B cell (primary cell): ENCODE data around the gene SLC18B1. TPM values are rescaled to one million over a fixed set of nuclear protein-coding genes. Genes with fewer than 3 reads are reported as not detected.

Source experiments
- ATAC-seq: fragments of 200-7000 bp; cut with Tn5 transposase; one replicate; pipeline ENCODE4 v1.10.0; 2021; ENCODE audit warnings: low read depth, mild to moderate bottlenecking, moderate number of reproducible peaks, moderate library complexity
- CTCF ChIA-PET: fragments of 350-600 bp; sonication (Branson Sonifier 250); formaldehyde crosslinking; loops from one replicate; lab custom pipeline; 2021; ENCODE audit warnings: antibody characterized with exemption, inconsistent platforms; lab: Charles Lee
- POLR2A ChIA-PET: fragments of 350-600 bp; sonication (Branson Sonifier 250); formaldehyde crosslinking; loops from one replicate; lab custom pipeline; 2021; ENCODE audit warnings: antibody characterized with exemption; lab: Charles Lee
- DNase-seq: peaks from one replicate; pipeline ENCODE4 v3.0.0; 2013
- H2AFZ ChIP-seq: 2 replicates; pipeline ENCODE4 v1.6.1; 2012; ENCODE audit warnings: mild to moderate bottlenecking, low read depth, low read length; ENCODE audit not compliant: insufficient read depth, poor library complexity, severe bottlenecking
- H3K27ac ChIP-seq, 2 donors: 1 replicate in 1 of 2; 2 replicates in 1 of 2; pipeline ENCODE4 v1.5.1; 2012 to 2013; ENCODE audit warnings: low read length in 2 of 2, mild to moderate bottlenecking in 2 of 2, moderate library complexity in 1 of 2
- H3K27me3 ChIP-seq, 4 experiments: fragments of 200-600 bp in 1 of 4; sonication (generic) in 1 of 4; replicated peaks in 1 of 4; 1 replicate in 2 of 4; 2 replicates in 2 of 4; pipeline versions ENCODE4 v1.6.1 to v1.7.0; 2013 to 2016; ENCODE audit warnings: low read length in 3 of 4, mild to moderate bottlenecking in 2 of 4, mixed read lengths in 1 of 4, moderate library complexity in 1 of 4; ENCODE audit not compliant: insufficient read depth in 4 of 4, control insufficient read depth in 3 of 4; ENCODE audit errors: control extremely low read depth in 1 of 4
- H3K36me3 ChIP-seq, 2 experiments: replicated peaks in 1 of 2; 1 replicate in 1 of 2; 2 replicates in 1 of 2; pipeline versions ENCODE4 v1.6.1 to v1.7.1; 2013; ENCODE audit warnings: low read length in 1 of 2; ENCODE audit not compliant: insufficient read depth in 2 of 2, control insufficient read depth in 1 of 2; ENCODE audit errors: control extremely low read depth in 1 of 2, extremely low read depth in 1 of 2
- H3K4me1 ChIP-seq, 2 donors: fragments of 200-600 bp in 1 of 2; sonication (generic) in 1 of 2; 1 replicate in 1 of 2; 2 replicates in 1 of 2; pipeline versions ENCODE4 v1.5.1 to v1.6.1; 2013 to 2017; ENCODE audit warnings: low read length in 2 of 2; ENCODE audit not compliant: control insufficient read depth in 2 of 2, insufficient read depth in 2 of 2
- H3K4me2 ChIP-seq: replicated peaks from 2 replicates; pipeline ENCODE3; 2012; ENCODE audit warnings: mild to moderate bottlenecking, low read depth, low read length; ENCODE audit not compliant: poor library complexity, severe bottlenecking
- H3K4me3 ChIP-seq, 5 experiments: fragments of 200-600 bp in 1 of 5; sonication (generic) in 1 of 5; 1 replicate in 3 of 5; 2 replicates in 2 of 5; pipeline versions ENCODE4 v1.5.1 to v1.7.0; 2011 to 2016; ENCODE audit warnings: low read length in 4 of 5, mild to moderate bottlenecking in 4 of 5, low read depth in 2 of 5, control low read depth in 1 of 5, moderate library complexity in 1 of 5; ENCODE audit not compliant: insufficient read depth in 1 of 5; ENCODE audit errors: control extremely low read depth in 1 of 5, extremely low read depth in 1 of 5
- H3K79me2 ChIP-seq: fragments of 200-600 bp; sonication (generic); one replicate; pipeline ENCODE4 v1.6.0; 2016; ENCODE audit warnings: low read length; ENCODE audit not compliant: control insufficient read depth, insufficient read depth
- H3K9ac ChIP-seq: fragments of 200-600 bp; sonication (generic); 2 replicates; pipeline ENCODE4 v1.6.1; 2017; ENCODE audit warnings: mild to moderate bottlenecking, low read length, moderate library complexity
- H3K9me3 ChIP-seq, 3 donors: one replicate each; pipeline versions ENCODE4 v1.6.1 to v1.7.1; 2013; ENCODE audit warnings: low read length in 2 of 3; ENCODE audit not compliant: control insufficient read depth in 2 of 3, insufficient read depth in 1 of 3; ENCODE audit errors: control extremely low read depth in 1 of 3
- H4K20me1 ChIP-seq: 2 replicates; pipeline ENCODE4 v1.6.0; 2012; ENCODE audit warnings: mild to moderate bottlenecking, low read length; ENCODE audit not compliant: insufficient read depth, control insufficient read depth, poor library complexity, severe bottlenecking
- H3K27ac Mint-ChIP-seq: one replicate; pipeline ENCODE4 v1.8.0; 2021; ENCODE audit warnings: mixed read lengths
- H3K27me3 Mint-ChIP-seq: one replicate; pipeline ENCODE4 v1.8.0; 2021; ENCODE audit warnings: mixed read lengths
- H3K4me1 Mint-ChIP-seq: one replicate; pipeline ENCODE4 v1.8.0; 2021; ENCODE audit warnings: mixed read lengths
- H3K4me3 Mint-ChIP-seq: one replicate; pipeline ENCODE4 v1.8.0; 2021; ENCODE audit warnings: mixed read lengths
- H3K9me3 Mint-ChIP-seq: one replicate; pipeline ENCODE4 v1.8.0; 2022; ENCODE audit warnings: mixed read lengths; ENCODE audit not compliant: insufficient read depth
- EZH2 ChIP-seq: IDR thresholded peaks from 2 replicates; pipeline ENCODE4 v1.6.1; 2012; ENCODE audit warnings: borderline replicate concordance, low read depth, mild to moderate bottlenecking, moderate library complexity, low read length; ENCODE audit not compliant: insufficient read depth, poor library complexity, severe bottlenecking
- WGBS: methylation state at CpG from one replicate; pipeline ENCODE4 v1.1.5; 2013; ENCODE audit warnings: missing lambda C conversion rate; ENCODE audit not compliant: insufficient coverage; 5-methylcytosine and 5-hydroxymethylcytosine counted together
- intact Hi-C: fragments of 100-400 bp; cut with micrococcal nuclease; formaldehyde crosslinking; loops from one replicate; pipeline ENCODE4 v1.10.0; 2022
- polyA plus RNA-seq: library from polyadenylated mRNA; depleted of rRNA; stranded (reverse); fragments of >200 nt; gene quantifications from 2 replicates; pipeline ENCODE4 v1.2.3, GENCODE V29; 2012
- total RNA-seq, 2 donors: library from RNA; stranded (reverse); fragments of 120-200 nt in 1 of 2; gene quantifications; 1 replicate in 1 of 2; 2 replicates in 1 of 2; pipeline versions ENCODE4 v1.2.3 to v1.2.4, GENCODE V29; 2013 to 2022
- TF ChIP-seq, protein P1 (sequence below): fragments of 200-600 bp; IDR thresholded peaks from one replicate; pipeline ENCODE4 v1.8.0; 2022; ENCODE audit warnings: antibody characterized with exemption, mild to moderate bottlenecking

The SLC18B1 gene
- total and polyA plus RNA-seq, 2 donors (not counting 1 experiment from before 2014, with no cell fraction given): 9.6 to 21.4 TPM

DNA sequence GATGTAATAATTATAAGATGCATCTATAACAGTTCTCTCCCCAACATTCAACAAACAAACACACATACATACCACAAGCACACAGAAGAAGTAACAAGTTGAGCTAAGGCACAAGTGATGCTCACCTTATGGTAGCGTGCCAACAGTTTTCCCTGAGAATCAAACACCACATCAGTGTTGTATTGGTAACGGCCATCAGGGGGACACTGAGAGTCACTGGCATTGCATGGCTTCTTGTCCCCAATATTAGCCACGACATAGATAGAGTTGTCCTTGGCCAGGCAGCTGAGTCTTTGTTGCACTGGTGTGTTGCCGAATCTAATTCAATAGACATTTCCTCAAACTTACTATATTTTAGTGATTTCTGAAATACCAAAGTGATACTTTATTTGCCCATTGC is 69.8 kb downstream of the SLC18B1 start:
- no peaks in the 10 kb centered on the region for H3K79me2 ChIP-seq
- H4K20me1 ChIP-seq: no peaks in the 10 kb centered on the region
- DNase-seq (no peak), ATAC-seq (no peak)
- no peak overlapping the region for H3K4me2 ChIP-seq
- H3K9me3 ChIP-seq: no peaks in the 10 kb centered on the region
- WGBS: 94% methylated on average over 3 of the region's 4 CpGs
- H3K36me3 ChIP-seq: no peaks in the 10 kb centered on the region
- H3K4me3 Mint-ChIP-seq: no peak overlapping the region
- H3K4me1 Mint-ChIP-seq: peaks cover 11% of the 10 kb centered on the region
- ChIA-PET POLR2A (no interaction called here), CTCF (interaction anchor here (1.0 to 1.6 kb wide), 5 partner anchors 12 to 58 kb away, joined by 3 to 6 read pairs (median 3); no protein-coding TSS in a partner anchor)
- H3K9me3 Mint-ChIP-seq: no peaks in the 10 kb centered on the region
- no peak overlapping the region for H3K4me3 ChIP-seq
- no peak overlapping the region for H3K27ac Mint-ChIP-seq
- peaks cover 2 to 5% of the 10 kb centered on the region in 2 donors for H3K4me1 ChIP-seq
- H3K27ac ChIP-seq: no peak overlapping the region
- H2AFZ ChIP-seq: no peak overlapping the region
- no peak overlapping the region for H3K9ac ChIP-seq
- no peak for TF ChIP-seq EZH2
- TF ChIP-seq, protein P1, sequence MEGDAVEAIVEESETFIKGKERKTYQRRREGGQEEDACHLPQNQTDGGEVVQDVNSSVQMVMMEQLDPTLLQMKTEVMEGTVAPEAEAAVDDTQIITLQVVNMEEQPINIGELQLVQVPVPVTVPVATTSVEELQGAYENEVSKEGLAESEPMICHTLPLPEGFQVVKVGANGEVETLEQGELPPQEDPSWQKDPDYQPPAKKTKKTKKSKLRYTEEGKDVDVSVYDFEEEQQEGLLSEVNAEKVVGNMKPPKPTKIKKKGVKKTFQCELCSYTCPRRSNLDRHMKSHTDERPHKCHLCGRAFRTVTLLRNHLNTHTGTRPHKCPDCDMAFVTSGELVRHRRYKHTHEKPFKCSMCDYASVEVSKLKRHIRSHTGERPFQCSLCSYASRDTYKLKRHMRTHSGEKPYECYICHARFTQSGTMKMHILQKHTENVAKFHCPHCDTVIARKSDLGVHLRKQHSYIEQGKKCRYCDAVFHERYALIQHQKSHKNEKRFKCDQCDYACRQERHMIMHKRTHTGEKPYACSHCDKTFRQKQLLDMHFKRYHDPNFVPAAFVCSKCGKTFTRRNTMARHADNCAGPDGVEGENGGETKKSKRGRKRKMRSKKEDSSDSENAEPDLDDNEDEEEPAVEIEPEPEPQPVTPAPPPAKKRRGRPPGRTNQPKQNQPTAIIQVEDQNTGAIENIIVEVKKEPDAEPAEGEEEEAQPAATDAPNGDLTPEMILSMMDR: no peak
- no peaks in the 10 kb centered on the region for H3K27me3 ChIP-seq
- H3K27me3 Mint-ChIP-seq: no peaks in the 10 kb centered on the region
- intact Hi-C loops: no loop called here

- Histone ChIP-seq H3K27ac (no peak overlapping the region), H3K9me3 (no peaks in the 10 kb centered on the region), H3K27me3 (no peaks in the 10 kb centered on the region), H3K9ac (no peak overlapping the region), H3K4me2 (no peak overlapping the region), H4K20me1 (no peaks in the 10 kb centered on the region), H2AFZ (no peak overlapping the region), H3K79me2 (no peaks in the 10 kb centered on the region), H3K36me3 (peaks cover 0 to 3% of the 10 kb centered on the region in 2 experiments), H3K4me1 (peaks cover 2 to 5% of the 10 kb centered on the region in 2 donors), H3K4me3 (no peak overlapping the region)
- no peak for ATAC-seq
- intact Hi-C loops: no loop called here
- H3K27ac Mint-ChIP-seq: no peak overlapping the region
- no peak overlapping the region for H3K4me3 Mint-ChIP-seq
- WGBS: no CpG with 5 or more reads among the region's 4 CpGs
- POLR2A ChIA-PET: no interaction called here
- H3K27me3 Mint-ChIP-seq: no peaks in the 10 kb centered on the region
- H3K9me3 Mint-ChIP-seq: no peaks in the 10 kb centered on the region
- CTCF ChIA-PET: no interaction called here
- no peak for TF ChIP-seq EZH2
- TF ChIP-seq, protein P1: no peak
- DNase-seq: no peak
- peaks cover 11% of the 10 kb centered on the region for H3K4me1 Mint-ChIP-seq
Measured at GRCh38 chr6:132726608-132726975, 71.8 kb downstream of the SLC18B1 start.
